ENCODE measurements around the gene ABCA3.

DNA sequence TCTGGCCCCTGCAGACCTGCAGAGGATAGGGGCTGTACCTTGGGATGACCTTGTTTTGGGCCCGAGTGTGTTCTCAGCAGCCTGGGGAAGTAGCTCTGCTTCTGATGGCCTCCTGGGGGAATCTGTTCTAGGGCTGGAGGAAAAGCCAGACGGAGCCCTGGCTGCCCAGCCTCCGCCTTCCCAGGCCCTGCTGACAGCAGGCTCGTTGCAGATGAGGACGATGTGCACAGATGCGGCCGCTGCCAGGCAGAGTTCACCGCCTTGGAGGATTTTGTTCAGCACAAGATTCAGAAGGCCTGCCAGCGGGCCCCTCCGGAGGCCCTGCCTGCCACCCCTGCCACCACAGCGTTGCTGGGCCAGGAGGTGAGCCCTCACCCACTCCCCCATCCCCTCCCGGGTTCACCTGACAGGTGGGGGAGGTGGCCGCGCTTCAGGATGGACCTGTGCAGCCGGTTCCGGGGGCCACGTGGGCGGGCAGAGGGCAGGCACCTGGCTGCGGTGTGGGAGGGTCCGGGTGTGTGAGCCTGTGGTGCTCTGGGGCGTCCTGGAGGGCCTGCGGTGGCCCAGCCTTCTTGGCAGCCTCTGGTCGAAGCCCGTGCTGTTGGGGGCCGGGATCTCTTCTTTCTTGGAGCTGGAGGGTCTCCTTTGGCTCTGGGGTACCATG lies 112.2 kb downstream of the ABCA3 start:
- TF ChIP-seq, protein P1, sequence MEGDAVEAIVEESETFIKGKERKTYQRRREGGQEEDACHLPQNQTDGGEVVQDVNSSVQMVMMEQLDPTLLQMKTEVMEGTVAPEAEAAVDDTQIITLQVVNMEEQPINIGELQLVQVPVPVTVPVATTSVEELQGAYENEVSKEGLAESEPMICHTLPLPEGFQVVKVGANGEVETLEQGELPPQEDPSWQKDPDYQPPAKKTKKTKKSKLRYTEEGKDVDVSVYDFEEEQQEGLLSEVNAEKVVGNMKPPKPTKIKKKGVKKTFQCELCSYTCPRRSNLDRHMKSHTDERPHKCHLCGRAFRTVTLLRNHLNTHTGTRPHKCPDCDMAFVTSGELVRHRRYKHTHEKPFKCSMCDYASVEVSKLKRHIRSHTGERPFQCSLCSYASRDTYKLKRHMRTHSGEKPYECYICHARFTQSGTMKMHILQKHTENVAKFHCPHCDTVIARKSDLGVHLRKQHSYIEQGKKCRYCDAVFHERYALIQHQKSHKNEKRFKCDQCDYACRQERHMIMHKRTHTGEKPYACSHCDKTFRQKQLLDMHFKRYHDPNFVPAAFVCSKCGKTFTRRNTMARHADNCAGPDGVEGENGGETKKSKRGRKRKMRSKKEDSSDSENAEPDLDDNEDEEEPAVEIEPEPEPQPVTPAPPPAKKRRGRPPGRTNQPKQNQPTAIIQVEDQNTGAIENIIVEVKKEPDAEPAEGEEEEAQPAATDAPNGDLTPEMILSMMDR (IDR thresholded peaks at IDR 0.05): no peak
- TF ChIP-seq, protein P2, sequence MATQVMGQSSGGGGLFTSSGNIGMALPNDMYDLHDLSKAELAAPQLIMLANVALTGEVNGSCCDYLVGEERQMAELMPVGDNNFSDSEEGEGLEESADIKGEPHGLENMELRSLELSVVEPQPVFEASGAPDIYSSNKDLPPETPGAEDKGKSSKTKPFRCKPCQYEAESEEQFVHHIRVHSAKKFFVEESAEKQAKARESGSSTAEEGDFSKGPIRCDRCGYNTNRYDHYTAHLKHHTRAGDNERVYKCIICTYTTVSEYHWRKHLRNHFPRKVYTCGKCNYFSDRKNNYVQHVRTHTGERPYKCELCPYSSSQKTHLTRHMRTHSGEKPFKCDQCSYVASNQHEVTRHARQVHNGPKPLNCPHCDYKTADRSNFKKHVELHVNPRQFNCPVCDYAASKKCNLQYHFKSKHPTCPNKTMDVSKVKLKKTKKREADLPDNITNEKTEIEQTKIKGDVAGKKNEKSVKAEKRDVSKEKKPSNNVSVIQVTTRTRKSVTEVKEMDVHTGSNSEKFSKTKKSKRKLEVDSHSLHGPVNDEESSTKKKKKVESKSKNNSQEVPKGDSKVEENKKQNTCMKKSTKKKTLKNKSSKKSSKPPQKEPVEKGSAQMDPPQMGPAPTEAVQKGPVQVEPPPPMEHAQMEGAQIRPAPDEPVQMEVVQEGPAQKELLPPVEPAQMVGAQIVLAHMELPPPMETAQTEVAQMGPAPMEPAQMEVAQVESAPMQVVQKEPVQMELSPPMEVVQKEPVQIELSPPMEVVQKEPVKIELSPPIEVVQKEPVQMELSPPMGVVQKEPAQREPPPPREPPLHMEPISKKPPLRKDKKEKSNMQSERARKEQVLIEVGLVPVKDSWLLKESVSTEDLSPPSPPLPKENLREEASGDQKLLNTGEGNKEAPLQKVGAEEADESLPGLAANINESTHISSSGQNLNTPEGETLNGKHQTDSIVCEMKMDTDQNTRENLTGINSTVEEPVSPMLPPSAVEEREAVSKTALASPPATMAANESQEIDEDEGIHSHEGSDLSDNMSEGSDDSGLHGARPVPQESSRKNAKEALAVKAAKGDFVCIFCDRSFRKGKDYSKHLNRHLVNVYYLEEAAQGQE (IDR thresholded peaks at IDR 0.05; ENCODE audit: insufficient read depth in 1 of 2, low read depth in 2 of 2, low read length in 1 of 2): no peak
- no peak for TF ChIP-seq SIN3A (IDR thresholded peaks at IDR 0.05; ENCODE audit: borderline replicate concordance, insufficient read depth, low read depth, low read length)
- no peak for TF ChIP-seq TCF7L2 (IDR thresholded peaks at IDR 0.05; ENCODE audit: low read depth, low read length)
